GM21515 (cell line): ENCODE data around the gene DENND5B.
"Not testable (repeated sequence)": the region's sequence is repeated elsewhere in the genome, so short reads cannot be mapped to it uniquely, and the experiment has no call there.

Source experiments
- ATAC-seq: cut with Tn5 transposase; IDR thresholded peaks from one replicate; pipeline ENCODE4 v1.9.1; 2021; ENCODE audit not compliant: unreplicated experiment

The DENND5B gene

GRCh38 chr12:31477687-31478086 is 113.2 kb downstream of the DENND5B start:
- ATAC-seq: peak; percentile 64

GRCh38 chr12:31476437-31476836 is 114.5 kb downstream of the DENND5B start:
- ATAC-seq: no peak

GRCh38 chr12:31475610-31476009 is 115.3 kb downstream of the DENND5B start:
- ATAC-seq: not testable (repeated sequence)

GRCh38 chr12:31474751-31475150 is 116.2 kb downstream of the DENND5B start:
- no peak for ATAC-seq

DNA sequence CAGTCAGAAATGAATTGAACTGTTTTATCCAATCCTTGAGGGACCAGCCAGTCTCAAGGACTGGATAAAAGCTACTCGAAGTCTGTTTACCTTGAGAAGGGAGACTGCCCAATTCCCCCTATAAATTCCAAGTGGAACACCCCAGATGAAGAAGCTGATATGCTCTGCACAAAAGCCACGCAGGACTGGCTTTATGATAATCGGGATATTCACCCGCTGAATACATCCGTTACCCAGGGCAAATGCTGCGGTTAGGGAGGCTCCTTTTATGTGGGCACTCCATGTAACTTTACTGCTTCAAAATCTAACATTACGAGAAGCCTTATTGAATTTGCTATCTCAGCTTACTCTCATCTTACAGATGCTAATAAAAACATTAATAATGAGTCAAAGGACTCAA is 119.1 kb downstream of the DENND5B start:
- no peak for ATAC-seq

GRCh38 chr12:31471051-31471450 is 119.9 kb downstream of the DENND5B start:
- ATAC-seq: no peak

GRCh38 chr12:31470459-31470858 is 120.5 kb downstream of the DENND5B start:
- no peak for ATAC-seq

GRCh38 chr12:31466768-31467167 is 124.2 kb downstream of the DENND5B start:
- ATAC-seq: no peak

DNA sequence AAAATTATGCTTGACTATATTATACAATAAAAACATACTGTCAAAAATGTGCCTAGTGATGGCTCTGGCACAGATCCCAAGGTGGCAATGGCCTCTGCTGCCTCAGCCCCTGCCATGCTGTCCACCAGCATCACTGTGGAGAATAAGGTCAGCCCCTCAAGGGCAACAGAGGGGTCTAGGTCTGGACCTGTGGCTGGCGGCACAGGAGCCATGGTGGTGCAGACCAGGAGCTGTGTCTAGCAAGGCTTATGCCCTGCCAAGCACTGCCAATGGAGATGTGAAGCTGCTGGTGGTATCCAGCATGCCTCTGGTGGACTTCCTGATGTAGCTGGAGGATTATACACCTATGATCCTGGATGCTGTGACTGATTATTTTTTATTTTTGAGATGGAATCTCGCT is 125.9 kb downstream of the DENND5B start:
- no peak for ATAC-seq

DNA sequence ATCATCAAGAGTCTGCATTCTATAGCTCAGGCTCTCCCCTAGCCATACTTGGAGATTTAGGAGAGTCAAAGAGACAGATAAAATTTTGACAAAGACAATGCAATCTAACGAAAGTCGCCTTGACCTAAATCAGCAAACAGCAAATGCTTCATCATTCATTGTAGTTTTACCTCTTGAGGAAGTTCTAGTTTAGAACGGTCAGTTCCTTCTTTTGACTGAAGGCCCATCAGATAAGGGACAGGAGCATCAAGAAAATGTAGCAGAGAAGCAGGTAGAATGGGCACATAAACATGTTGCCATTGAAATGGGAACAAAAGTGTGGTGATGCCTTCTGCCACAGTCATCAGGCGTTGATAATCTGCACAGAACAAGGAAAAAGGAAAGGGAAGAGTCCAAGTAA is 130.9 kb downstream of the DENND5B start:
- ATAC-seq: no peak

DNA sequence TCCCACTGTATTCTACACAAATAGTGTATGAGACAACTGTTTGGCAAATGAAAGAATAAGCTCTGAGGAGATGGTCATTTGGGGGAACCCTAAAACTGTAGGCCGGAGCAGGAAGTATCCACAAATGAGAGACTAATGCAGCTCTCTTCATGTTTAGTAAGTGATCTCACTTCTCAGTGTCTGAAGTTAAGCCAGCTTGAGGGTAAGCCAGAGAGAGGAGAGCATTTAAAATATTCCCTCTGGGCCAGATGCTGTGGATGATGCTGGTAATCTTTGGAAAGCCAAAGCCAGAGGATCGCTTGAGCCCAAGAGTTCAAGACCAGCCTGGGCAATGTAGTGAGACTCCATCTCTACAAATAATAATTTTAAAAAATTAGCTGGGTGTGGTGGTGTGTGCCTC is 134.4 kb downstream of the DENND5B start:
- ATAC-seq: no peak

GRCh38 chr12:31444736-31445135 is 146.2 kb downstream of the DENND5B start:
- ATAC-seq: no peak

- no peak for ATAC-seq
These were observed 150.3 kb downstream of the DENND5B start for GRCh38 chr12:31440586-31440985.

GRCh38 chr12:31440134-31440533 is 150.8 kb downstream of the DENND5B start:
- no peak for ATAC-seq

DNA sequence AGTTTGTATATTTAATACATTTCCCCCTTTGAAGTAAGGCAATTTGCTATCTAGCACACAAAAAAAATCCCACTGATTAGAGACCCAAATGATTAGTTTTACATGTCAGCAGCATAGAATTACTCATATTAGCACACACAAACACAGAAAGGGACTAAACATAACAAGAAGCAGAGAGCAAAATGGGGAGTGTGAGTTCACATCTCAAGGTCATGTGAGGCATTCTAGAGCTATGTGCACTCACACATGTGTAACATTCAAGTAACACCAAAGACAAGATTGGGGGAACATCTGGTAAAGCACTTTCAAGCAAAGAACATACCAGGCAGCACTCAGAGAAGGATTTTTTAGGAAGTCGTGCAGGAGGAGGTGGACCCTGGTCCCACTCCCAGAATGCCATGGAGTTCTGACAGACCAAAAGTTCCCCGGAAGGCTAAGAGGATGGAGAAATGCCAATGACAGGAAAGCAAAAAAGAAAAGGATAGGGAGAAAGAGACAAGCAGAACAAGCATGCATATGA is 159.2 kb downstream of the DENND5B start:
- ATAC-seq: no peak

DNA sequence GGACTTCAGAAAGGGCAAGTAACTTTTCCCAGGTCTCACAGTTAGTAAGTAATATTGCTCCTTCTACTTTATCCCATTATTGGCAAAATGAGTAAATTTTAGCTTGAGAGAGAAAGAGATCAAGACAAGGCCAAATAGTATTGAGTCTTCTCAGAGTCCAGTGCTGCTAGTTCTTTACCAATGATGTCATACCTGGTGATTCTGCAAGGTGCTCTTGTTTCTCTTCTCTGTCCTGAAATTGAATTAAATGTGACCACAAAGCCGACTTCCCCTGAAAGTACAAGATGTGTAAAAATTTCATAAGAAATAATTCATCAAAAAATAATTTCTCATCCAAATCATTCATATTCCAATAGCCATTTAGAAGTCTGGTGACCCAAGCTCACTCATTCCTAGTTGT is 167.5 kb downstream of the DENND5B start:
- ATAC-seq: no peak

- ATAC-seq: no peak
These were observed 178.6 kb downstream of the DENND5B start for GRCh38 chr12:31412292-31412801.

DNA sequence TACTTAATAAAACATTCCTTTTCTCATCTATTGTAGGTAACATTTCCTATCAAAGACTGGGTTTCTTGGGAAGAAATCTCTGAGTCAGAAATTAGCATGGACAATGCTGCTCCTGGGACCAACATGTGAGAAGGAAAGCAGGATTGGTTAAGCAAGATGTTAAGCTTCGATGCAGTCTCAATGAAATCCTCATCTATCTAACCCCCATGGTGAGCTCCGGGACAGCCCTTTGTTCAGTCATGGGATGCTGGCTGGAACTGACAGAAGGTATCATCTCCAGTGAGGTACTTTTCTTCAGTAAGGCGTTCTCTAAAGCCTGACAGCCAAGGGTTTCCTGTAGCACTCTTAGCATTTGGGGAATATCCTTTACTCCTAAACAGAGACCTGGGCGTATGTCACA is 182.2 kb downstream of the DENND5B start:
- no peak for ATAC-seq

GRCh38 chr12:31407562-31407961 is 183.4 kb downstream of the DENND5B start:
- no peak for ATAC-seq

DNA sequence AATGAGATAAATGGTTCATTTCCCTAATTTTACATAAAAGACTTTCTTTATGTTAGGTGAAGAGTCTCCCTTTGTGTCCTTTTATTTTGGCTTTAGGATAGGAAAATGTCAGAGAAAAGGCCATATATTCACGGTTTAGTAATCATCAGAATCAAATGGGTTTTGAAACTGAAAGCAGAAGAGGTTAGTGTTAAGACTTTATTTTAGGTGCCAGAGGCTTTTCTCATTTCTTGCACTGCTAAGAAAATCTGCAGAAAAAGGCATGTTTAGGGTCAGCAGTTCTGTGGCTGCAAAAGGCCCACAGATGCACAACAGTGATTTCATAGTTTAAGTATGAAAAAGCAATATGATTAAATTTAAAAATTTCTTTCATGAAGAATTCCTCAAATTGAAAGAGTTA is 184.6 kb downstream of the DENND5B start:
- ATAC-seq: peak; percentile 56

GRCh38 chr12:31405021-31405420 is 185.9 kb downstream of the DENND5B start:
- no peak for ATAC-seq

DNA sequence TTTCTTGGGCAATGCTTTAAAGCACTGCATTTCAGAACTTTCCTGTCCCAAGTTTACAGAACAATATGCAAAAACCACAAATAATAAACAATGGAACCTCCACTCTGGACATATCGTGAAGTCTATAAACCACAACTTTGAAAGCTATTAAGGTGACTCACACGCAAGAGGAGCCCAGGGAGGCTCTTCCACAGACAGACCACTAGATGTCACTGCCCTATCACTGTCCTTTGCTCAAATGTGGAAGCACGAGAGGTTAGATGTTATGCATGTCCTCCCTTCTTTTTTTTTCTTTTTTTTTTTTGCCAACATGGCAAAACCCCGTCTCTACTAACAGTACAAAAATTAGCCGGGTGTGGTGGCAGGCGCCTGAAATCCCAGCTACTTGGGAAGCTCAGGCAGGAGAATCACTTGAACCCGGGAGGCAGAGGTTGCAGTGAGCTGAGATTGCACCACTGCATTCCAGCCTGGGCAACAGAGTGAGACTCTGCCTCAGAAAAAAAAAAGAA is 187.8 kb downstream of the DENND5B start:
- ATAC-seq: peak; percentile 79

GRCh38 chr12:31393004-31393550 is 197.9 kb downstream of the DENND5B start:
- no peak for ATAC-seq
